HEK293T (cell line): Measurements from ENCODE around the gene PLEKHA5.

ENCODE experiments used
- BHLHE40 ChIP-seq: fragments of 450-650 bp; IDR thresholded peaks from 2 replicates; pipeline ENCODE4 v1.6.1; 2016; ENCODE audit warnings: mild to moderate bottlenecking, moderate library complexity, borderline replicate concordance
- CTBP1 ChIP-seq: fragments of 450-650 bp; IDR thresholded peaks from 2 replicates; pipeline ENCODE4 v1.6.1; 2016; ENCODE audit warnings: borderline replicate concordance
- ELF4 ChIP-seq: fragments of 450-650 bp; IDR thresholded peaks from 2 replicates; pipeline ENCODE4 v1.6.1; 2017; ENCODE audit warnings: antibody characterized with exemption
- FOXA1 ChIP-seq: fragments of 450-650 bp; IDR thresholded peaks from 2 replicates; pipeline ENCODE4 v1.6.1; 2016; ENCODE audit warnings: mild to moderate bottlenecking
- HDGF ChIP-seq: fragments of 450-650 bp; IDR thresholded peaks from 2 replicates; pipeline ENCODE4 v1.6.1; 2017; ENCODE audit warnings: antibody characterized with exemption, borderline replicate concordance
- NFRKB ChIP-seq: fragments of 450-650 bp; IDR thresholded peaks from 2 replicates; pipeline ENCODE4 v1.6.1; 2016; ENCODE audit warnings: mild to moderate bottlenecking, moderate library complexity
- PKNOX1 ChIP-seq: fragments of 450-650 bp; IDR thresholded peaks from 2 replicates; pipeline ENCODE4 v1.6.1; 2016
- SUZ12 ChIP-seq: fragments of 450-650 bp; IDR thresholded peaks from 2 replicates; pipeline ENCODE4 v1.6.1; 2016; ENCODE audit warnings: mild to moderate bottlenecking
- TARDBP ChIP-seq: fragments of 450-650 bp; IDR thresholded peaks from 2 replicates; pipeline ENCODE4 v1.6.1; 2016
- ZNF384 ChIP-seq: fragments of 450-650 bp; IDR thresholded peaks from 2 replicates; pipeline ENCODE4 v1.6.1; 2016

GRCh38 chr12:19095756-19096480, 33.6 kb upstream of the PLEKHA5 start:
- TF ChIP-seq HDGF (no peak), ELF4 (no peak), CTBP1 (no peak), NFRKB (no peak), ZNF384 (no peak), PKNOX1 (no peak), BHLHE40 (no peak), TARDBP (no peak), FOXA1 (no peak), SUZ12 (no peak)
